ENCODE data around the gene WRNIP1.

The WRNIP1 gene

DNA sequence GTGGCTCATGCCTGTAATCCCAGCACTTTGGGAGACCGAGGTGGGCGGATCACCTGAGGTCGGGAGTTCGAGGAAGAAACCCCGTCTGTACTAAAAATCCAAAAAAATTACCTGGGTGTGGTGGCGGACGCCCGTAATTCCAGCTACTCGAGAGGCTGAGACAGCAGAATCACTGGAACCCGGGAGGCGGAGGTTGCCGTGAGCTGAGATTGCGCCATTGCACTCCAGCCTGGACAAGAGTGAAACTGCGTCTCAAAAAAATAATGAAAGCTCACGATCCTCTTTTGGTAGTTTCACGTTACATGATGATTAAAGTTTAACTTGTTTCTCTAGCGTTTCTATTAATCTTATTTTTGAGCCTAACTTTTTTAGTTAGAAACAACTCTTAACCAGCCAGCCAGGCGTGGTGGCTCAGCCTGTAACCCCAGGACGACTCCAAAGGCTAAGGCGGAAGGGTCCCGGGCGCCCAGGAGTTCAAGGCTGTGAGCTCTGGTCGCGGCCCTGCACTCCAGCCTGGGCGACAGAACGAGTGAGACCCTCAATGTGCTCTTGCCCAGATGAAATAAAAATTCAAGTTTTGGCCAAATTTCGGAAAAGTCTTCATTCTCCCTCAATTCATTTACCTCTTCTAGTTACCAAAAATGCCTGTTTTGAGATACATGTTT lies 1.2 kb upstream of the WRNIP1 start:
- DNase-seq: no peak

DNA sequence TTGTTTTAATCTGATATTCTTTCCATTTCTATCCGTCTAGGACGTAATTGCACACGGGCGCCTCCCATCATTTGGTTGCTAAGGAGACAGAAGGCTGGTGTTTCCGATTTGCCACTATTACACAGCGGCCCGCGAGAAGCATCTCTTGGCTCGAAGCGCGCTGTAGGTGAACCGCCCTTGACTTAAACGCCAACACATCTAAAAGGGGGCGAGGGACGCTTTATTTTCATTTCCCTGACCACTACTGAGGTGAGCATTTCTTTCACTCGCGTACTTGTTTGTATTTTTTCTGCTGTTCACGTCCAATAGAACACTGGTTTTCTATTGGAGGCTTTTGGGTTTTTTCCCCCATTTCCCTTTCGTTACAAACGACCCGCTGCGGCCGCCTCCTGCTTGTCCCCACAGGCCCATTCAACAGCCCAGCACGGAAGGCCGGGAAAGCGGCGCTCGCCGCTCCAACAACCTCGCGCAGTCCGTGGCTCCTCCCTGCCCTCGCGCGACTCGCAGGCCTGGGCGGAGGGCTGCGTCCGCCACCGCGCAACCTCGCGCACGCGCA lies 505 bp upstream of the WRNIP1 start:
- DNase-seq: peak; percentile 73

DNA sequence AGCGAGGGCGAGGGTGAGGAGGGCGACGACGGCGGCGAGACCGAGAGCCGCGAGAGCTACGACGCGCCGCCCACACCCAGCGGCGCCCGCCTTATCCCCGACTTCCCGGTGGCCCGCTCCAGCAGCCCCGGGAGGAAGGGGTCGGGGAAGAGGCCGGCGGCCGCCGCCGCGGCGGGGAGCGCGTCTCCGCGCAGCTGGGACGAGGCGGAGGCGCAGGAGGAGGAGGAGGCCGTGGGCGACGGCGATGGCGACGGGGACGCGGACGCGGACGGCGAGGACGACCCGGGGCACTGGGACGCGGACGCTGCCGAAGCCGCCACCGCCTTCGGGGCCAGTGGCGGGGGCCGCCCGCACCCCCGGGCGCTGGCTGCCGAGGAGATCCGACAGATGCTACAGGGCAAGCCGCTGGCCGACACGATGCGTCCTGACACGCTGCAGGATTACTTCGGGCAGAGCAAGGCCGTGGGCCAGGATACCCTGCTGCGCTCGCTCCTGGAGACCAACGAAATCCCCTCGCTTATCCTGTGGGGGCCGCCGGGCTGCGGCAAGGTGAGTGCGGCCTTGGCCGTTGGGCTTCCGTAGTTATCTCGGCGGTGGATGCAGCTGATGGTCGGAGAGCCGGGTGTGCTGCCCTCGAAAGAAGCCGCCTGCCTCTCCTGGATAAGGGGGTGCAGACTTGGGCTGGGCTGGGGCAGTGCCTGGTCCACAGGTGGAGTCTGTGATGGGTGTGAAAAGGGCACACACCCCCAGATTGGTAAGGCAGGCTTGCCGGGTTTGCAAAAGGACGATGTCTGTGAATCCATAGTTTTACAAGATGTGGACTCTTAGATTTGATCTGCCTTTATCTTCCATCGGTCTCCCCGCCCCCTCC lies 938 bp downstream of the WRNIP1 start:
- DNase-seq: no peak

DNA sequence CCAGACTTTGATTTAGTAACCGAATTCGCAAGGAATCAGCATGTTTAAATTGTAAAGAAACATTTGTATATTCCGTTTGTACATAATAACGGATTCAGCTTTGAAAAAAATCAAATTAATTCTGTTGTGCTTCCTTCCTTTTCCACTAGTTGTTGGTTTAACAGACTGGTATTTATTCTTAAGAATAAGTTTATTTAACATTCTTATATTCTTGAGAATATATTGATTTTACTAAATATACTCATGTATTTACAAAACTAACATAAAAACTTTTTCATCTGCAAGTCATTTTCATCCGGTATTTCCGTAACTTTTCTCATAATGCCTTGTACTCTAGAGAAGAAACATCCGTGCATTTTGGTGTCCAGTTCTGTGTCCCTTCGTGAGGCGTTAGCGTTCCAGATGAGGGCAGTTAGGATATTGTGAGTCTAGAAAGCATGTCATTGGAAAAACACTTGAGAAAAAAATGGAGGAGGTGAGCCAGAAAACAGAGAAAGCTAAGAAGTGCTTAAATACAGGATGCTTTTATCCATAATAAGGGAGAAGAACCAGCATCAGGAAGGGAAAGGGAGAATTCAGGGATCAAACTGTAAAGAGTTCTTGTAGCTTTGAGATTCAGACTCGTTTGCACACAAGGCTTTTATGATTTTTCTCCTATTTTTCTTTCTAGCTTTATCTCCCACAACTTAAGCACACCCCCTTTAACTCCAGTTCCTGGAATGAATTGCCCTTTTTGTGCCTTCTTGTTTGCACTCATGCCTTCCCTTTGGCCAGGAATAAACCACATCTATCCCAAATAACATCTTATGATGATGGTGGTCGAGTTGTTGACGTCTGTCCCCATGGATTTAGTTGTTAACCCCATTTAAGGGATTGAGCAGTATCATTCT lies 1.8 kb downstream of the WRNIP1 start:
- DNase-seq: no peak

DNA sequence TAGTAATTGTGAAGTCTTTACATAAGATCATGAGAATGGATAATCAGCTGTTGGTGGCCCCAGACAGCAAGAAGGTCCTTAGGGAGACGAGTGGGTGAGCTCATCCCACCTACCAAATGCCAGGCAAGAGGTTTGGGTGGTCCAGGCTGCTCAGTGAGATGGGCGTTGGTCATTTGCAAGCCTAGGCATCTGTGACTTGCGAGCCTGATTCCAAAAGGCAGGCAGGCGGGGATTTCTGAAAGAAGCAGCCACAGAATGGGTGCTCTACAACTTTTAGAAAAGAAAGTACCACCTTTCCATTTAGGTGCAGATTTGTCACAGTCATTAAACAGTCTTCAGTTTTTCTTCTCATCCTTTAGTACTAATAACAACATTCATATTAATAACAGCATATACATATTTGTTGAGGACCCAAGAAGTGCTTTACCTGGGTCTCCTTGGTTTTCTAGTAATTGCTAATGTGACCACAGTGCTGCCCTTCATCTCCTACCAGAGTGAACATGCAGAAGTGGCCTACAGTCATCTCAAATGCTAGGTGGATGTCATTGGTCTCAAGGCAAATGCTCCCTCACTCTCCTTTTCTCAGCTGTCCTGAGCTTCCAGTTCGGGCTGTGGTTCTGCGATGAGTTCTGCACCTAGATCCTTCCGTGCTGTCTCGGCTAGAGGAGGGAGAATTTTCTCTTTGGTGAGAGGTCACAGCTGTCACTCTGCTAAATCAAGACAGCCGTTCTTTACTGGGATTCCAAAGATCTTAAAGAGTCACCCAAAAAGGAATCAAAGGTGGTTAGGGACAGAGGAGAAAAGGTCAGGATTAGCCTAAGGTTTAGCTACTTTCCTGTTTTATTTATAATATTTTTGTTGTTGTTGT lies 2.7 kb downstream of the WRNIP1 start:
- DNase-seq: no peak

DNA sequence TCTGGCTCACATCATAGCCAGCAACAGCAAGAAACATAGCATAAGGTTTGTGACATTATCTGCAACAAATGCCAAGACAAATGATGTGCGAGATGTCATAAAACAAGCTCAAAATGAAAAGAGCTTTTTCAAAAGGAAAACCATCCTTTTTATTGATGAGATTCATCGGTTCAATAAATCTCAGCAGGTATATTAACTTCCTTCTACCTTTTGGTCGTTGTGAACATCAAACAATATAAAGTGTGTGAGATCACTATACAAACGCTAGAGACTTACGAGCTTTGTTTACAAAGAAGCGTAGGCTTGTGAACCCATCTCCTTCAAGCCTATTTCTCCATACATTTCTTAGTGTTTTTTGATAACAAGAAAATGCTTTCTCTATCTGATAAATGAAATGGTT lies 3.5 kb downstream of the WRNIP1 start:
- DNase-seq: no peak

DNA sequence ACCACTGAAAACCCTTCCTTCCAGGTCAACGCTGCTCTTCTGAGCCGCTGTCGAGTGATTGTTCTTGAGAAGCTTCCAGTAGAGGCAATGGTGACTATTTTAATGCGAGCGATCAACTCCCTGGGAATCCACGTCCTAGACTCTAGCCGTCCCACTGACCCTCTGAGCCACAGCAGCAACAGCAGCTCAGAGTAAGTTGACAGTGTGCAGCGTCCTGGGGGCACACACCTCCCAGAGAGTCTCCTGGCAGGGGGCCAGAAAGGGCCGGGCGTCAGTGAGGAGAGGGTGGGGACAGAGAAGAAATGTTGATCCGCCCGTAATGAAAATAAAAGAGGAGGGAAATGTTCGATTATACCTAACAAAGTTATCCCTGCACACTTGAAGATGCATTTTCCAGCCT lies 5.0 kb downstream of the WRNIP1 start:
- DNase-seq: no peak

DNA sequence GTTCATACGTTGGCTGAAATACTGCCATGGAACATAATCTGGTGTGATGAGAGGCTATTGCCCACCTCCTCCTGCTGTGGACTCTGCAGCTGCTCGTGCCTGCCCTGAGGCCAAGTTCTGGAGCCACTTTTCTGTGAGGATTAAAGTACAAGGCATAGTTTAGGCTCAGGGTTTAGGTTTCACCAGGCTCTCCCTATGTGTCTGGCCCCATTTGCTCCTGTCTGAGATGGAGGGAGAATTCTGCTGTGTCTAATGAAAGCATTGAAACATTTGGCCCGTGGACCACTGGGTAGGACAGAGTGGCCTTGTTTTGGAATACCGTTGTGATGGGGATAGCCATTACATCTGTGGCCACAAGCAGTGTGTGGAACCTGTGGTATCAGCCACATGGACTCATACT lies 5.9 kb downstream of the WRNIP1 start:
- no peak for DNase-seq

DNA sequence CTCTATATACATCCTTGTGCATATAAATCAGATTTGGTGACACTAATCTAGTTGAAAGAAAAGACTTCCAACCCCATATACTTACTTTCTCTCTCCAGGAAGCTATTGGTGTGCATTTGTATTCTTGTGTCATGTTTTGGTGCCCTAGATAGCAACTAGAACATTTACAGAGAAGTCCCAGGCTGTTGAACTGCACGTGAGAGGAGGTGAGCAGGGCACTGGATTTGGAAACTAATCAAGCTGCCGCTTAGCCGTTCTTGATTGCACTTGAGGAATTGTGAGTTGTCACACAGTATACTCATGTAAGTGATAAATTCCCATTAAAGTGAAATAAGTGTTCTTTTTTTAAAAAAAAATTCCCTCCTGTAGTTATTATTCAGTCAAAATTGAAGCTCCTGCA lies 7.6 kb downstream of the WRNIP1 start:
- DNase-seq: no peak

DNA sequence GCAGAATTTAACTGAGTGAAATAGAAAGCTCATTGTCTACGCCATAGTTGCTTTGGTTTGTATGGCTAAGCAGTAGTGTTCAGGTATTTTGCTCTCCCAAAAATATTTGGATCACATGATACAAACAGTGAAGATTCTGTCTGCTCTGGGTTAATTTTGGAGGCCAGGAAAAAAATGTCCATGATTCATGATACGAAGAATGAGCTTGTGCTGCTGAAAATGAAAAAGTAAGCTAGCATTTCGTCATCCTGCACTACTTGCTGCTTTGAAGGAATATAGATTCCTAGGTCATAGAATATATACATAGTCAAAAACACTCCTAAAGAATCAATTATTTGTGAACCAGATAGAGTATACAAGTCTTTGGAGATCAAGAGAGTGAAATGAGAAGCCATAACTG lies 8.3 kb downstream of the WRNIP1 start:
- no peak for DNase-seq

DNA sequence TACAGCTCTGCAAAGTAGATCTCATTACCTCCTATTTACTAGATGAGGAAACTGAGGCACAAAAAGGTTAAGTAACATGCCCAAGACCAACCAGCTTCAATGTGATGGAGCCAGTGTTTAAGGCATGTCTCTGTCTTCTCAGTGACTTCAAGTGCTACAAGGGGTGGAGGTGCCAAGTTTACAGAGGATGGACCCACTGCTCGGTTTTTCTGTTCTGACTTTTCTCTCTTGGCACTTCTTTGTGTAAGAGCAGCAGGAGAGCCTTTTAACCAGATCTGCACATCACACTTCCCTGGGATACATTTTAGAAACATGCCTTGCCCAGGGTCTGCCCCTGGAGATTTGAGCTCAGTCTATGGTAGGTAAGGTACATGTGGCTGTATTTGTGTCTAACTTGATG lies 9.8 kb downstream of the WRNIP1 start:
- no peak for DNase-seq

DNA sequence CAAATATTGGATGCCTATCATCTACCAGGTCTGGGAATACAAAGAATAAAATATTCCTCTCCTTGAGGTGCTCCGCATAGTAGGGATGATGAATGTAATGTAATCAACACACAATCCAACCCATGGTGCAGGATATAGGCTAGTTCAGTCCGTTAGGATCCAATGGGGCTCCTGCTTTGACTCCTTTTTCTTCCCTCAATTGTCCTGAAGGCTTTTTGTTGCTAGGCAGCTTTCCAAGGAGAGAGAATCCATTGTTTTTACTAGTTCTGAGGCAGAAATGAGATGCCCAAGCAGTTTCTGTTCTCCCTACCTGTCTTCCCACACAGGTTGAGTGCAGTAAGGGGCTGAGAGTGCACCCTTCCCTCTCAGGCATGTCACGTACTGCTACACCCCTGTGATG lies 12.1 kb downstream of the WRNIP1 start:
- no peak for DNase-seq

DNA sequence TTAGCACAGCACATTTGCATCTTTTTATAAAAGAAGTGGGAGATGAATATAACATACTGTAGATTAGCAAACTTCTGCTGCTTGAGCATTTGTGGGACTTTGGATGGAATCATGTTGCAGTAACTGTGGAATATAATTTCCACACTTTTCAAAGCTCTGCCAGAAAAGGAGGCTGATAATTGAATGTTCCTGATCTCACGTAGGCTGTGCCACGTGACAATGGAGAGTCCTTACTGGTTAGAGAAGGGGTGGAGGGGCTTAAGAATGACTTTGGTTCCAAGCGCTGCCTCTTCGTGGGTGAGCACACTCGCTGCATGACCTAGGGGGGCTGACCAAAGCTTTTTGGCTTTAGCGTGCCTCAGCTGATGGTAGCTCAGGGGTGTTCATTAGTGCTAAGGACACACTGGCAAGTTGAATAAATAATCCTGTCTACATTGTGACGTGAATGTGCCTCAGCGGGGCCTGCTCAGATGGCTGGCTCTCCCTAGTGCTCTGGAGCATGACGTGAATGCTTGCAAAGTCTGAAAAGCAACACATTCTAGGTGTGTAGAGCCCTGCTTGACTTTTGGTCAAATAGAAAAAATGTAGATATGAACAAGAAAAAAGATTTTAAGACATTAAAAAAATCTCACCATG lies 15.0 kb downstream of the WRNIP1 start:
- no peak for DNase-seq

DNA sequence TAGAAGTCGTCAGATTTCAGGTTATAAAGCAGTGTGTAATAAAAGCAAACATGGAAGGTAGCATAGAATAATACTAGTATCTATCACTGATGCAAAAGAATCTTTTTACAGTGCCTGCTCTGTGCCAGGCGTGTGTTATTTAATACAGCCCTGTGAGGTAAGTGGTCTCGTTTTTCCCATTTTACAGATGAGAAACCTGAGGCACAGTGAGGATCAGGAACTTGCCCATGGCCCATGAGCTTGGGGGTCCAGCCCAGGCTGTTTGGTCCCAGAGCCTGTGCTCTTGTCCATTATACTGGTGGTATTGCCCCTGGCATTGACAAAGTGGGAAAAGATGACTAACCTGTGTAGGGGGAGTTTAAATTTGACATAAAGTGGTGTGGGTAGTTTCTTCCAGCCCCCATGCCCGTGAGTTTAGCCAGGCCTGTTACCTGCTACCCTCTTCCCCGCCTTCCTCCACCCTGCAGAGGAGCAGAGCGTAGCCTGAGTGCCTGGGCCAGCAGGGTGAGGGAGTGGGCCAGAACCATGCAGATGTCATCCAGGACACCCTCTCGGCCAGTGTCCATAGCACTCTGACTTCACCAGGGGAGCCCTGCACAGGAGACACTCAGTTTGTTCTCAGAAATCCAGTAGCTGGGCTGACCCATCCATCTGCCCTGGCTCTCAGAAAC lies 16.6 kb downstream of the WRNIP1 start:
- no peak for DNase-seq

DNA sequence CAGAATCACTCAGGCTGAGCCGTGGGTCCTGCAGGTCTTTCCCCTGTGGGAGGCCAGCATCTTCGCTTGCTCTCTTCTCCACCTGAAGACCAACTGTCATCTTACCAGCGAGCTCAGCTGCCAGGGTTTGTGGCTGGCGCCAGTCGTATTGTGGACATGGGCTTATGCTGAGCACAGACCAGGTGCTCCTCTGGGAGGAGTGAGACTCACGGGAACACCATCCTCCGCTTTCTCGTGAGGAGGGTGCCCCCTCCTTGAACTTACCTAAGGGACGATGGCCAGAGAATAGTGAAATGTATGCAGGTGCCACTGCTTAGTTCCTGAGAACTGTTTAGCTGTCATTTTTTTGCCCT lies 17.1 kb downstream of the WRNIP1 start:
- DNase-seq: no peak

DNA sequence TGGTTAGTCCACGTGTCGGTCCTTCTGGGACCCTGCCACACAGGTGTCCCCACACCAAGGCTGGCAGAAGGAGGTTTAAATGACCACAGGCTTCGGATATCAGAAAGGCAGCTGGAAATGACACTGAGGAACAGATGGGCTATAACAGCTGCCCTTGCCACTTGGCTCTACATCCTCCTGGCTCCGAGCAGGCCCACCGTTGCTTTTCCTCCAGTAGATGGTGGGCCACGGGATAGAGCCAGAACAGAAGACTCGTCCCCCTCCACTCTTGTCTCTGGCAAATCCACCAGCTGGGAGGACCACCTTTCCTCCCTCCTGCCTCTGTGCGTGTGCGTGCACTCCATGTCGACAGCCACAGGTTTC lies 17.6 kb downstream of the WRNIP1 start:
- DNase-seq: peak; percentile 50

DNA sequence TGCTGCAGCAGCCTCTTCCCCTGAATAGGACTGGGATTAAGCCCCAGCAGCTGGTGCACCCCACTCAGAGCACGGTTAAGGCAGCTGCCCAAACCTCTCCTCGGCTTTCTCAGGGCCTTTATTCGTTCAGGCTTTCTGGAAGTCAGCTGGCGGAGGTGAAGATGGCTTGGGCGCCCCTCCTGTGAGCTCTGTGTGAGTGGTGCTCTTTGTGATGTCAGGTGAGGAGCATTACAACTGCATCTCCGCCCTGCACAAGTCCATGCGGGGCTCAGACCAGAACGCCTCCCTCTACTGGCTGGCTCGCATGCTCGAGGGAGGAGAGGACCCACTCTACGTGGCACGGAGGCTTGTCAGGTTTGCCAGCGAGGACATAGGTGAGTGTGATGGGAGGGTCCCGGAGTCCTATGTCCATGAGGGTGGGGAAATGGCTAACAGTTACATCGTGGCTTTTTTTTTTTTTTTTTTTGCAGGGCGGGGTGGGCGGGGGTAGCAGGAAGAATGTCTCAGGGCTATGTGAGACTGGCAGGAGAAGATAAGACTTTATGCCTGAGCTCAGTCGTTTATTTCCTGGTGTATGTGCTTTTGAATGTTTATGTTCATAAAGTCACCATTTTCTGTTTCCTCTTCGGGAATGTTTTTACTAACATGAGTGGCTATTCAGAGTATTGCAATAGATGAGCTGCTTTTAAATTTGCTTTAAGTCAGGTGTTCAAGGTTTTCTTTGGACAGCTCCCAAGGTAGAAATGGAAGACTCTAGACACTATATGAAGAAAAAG lies 18.2 kb downstream of the WRNIP1 start:
- DNase-seq: no peak

DNA sequence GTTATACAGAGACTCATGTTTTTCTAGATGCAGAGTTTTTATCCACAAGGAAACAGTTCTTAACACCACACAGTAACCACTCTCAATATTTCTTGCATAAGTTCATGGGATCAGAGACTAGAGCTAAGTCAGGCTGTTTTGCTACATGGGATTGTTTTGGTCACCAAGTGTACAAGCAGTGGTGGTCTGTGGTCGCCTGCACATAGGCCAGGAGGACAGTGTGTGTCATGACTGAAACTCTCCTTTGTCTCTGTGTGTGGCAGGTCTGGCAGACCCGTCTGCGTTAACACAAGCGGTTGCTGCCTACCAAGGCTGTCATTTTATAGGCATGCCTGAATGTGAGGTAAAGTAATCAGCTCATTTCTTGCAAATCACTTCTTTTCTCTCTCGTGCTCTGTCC lies 18.9 kb downstream of the WRNIP1 start:
- no peak for DNase-seq

DNA sequence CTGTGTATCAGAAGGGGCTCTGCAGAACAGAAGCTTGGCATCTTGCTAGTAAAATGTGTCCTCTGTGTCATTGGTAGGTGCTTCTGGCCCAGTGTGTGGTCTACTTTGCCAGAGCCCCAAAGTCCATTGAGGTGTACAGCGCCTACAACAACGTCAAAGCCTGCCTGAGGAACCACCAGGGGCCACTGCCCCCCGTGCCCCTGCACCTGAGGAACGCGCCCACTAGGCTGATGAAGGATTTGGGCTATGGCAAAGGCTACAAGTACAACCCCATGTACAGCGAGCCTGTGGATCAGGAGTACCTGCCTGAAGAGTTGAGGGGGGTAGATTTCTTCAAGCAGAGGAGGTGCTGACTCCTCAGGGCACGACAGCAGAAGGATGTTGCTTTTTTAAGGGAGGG lies 19.7 kb downstream of the WRNIP1 start:
- DNase-seq: no peak

DNA sequence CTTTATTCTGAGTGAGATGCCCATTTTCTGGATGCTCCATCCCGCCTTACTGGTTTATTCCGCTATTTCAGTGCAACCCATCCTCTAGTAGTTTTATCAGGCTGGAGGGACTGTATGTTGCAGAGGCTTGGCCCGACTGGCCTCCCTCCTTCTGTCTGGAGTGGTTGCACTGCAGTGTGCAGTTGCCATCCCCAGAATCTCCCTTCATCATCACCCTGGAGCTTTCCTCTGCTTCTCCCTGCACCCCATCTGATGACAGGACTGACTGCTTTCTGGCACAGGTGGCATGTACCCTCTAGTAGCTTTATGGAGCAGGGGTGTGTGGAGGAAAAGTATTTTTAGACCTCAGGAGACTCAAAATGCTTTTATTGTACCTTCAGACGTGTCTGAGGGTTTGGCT lies 21.1 kb downstream of the WRNIP1 start:
- DNase-seq: no peak
